NCI-H1105 treated with DMSO at 0.1 percent for 48 hours (cell line): ENCODE data around the gene CLEC16A.

Experiments
- DNase-seq: peaks from one replicate; lab custom pipeline; 2025; lab: John Stamatoyannopoulos, UW

Gene CLEC16A

DNA sequence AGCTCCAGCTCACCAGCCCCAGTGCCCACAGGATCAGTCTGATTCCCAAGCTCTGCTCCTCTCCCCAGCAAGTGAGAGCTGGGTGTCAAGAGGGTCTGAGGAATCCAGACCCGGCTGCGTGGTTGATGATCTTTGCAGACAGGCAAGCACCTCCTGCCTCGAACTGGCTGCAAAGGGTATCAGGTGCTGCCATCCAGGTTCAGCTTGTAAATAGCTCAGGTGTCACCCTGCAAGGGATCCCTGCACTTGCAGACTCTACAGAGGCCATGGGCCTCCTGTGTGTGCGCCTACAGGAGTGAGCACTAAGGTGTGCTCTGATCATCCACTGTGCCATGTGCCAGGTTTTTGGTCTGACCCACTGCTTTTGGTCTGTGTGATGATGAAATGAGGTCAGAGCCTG, 18.3 kb upstream of the CLEC16A start:
- no peak for DNase-seq

DNA sequence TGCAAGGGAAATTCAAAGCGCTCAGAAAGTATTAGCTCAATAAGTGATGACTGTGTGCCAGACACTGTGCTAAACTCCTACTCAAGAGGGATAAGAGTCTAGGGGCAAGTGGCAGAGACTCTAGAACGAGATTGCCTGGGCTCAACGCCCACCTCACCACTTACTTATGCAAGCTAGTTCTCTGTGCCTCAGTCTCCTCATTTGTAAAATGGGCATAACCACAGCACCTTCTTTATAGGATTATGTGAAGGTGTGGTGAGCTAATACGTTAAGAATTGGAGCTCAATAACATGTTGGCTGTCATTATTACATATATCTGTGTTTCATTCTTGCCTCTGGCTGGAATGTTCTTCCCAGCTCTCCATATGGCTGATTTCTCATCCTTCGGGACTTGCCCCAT, 17.5 kb upstream of the CLEC16A start:
- DNase-seq, result no peak

DNA sequence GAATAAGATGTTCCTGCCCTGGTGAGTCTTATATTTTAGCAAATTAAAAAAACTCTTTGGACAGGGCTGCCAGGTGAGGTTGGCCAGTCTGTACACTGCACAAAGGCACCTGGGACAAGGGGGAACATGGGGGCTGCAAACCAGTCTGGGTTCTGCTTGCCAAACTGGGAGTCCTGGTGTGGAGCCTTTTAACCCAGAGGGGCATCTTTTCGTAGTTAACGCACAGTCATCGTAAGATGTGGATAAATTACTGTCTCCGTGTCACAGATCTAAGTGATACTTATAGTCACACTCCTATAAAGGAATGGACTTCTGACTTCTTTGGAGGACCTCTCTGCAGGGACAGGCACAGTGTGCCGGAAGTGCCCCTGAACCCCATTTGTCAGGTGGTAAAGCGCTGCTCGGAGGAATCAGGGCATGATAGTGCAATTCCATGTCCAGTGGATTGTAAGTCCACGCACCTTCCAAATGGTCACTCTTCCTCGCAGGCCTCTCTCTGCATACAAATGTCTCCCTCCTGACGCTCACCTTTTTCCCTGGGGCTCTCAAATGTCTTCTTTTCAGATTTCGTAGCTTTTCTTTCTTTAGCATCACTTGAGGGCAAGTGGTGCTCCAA, 16.8 kb upstream of the CLEC16A start:
- no peak for DNase-seq

DNA sequence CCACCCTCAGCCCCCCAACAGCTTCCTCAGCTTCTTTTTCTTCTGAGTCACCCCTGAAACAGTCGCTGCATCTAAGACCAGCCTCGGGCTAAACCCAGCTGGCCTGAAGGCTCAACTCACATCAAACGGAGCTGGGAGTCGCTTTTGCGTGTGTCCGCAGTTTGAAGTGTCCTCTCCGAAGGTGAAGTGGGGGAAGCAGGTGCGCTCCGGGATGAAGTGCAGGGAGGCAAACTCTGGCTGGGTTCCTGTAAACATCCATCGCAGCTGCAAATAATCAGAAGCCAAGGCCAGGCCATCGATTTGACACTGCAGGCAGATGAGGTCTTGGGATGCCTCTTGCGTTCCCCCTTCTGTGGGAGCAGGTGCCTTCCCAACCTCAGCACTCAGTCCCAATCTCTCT, 15.3 kb upstream of the CLEC16A start:
- DNase-seq, result peak; percentile 82

DNA sequence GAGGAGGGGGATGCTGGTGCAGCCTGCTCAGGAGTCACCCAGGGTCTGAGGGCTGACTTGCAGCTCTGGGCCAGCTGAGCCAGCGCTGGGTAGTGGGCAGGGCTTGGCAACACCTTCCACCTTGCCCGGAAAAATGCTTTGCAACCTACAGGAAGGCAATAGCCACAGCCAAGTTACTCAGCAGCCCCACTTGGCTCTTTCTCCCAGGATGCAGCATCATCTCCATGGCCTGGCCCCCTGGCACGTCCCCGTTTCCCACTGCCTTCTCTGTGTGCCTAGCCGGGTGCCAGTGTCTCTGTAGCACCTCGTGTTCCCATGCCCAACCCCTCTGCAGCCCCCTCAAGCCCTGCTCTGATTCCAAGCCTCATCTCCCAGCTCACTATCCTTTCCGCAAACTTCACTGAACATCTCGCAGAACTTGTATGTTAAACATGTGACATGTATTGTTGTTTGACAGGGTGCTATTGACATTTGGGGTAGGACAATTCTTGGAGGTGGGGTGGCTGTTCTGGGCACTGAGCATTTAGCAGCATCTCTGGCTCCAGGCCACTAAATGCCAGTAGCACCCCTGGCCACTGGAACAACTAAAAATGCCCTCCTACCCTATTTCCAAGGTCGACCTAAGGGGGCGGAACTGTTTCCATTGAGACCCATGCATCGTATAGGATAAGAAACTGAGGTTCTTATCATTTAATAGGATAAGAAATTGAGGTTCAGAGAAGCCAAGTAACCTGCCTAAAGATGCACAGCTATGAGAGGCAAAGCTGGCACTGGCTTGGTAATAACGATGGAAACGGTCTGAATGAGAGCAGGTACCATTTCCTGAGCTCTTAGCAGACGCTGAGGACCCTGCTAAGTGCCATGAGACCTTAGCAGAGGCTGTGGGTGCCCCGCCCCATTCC, 14.3 kb upstream of the CLEC16A start:
- peak; percentile 61 for DNase-seq

DNA sequence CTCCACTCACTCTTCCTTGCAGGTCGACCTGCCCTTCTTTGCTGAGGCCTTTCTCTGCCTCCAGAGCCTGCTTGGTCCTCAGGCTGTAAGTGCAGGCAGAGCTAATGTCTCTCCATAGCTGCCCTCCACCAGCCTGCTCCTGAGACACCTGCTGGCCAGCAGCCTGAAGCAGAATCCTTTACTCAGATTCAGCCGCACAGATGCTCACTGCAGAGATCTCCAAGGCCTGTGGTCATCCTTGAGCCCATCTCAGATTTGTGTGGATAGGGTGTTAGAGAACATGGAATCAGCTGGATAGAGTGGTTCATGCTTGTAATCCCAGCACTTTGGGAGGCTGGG, 13.6 kb upstream of the CLEC16A start:
- DNase-seq, result no peak

DNA sequence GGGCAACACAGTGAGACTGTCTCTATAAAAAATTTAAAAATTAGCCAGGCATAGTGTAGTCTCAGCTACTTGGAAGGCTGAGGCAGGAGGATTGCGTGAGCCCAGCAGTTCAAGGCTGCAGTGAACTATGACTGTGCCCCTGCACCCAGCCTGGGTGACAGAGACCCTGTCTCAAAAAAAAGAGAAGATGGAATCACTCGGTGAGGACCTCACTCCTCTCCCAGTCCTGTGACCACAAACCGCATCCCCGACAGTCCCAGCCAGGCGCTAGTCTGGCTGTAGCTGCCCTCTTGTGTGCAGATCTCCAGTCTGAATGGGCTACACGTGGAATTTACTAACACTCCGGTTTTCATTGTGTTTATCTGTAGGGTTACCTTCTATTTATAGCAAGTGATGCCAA, 13.2 kb upstream of the CLEC16A start:
- DNase-seq, result no peak

DNA sequence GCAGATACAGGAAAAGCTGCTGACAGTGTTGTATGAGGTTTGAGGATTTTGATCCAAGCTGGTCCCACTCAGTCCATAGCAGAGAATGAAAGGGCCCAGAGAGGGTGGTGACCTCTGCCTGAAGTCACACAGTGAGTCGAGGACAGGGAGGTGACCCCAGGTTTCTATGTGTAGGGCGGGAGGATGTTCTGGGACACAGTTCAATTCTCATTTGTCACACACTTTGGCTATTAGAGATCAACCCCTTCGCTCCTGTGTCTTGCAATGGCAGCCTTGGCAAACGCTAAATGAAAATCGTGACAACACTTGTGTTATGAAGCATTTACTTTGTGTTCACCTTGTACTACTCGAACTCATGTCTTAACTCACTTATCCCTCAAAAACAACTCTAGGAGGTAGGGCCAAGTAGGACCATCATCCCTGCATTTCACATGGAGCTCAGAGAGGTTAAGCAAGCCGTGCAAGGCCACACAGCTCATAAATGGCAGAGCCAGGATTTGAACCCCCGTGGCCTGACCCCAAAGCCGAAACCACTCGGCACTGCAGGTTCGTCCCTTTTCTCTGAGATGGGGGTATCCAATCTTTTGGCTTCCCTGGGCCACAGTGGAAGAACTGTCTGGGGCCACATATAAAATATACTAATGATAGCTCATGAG, 12.3 kb upstream of the CLEC16A start:
- no peak for DNase-seq

DNA sequence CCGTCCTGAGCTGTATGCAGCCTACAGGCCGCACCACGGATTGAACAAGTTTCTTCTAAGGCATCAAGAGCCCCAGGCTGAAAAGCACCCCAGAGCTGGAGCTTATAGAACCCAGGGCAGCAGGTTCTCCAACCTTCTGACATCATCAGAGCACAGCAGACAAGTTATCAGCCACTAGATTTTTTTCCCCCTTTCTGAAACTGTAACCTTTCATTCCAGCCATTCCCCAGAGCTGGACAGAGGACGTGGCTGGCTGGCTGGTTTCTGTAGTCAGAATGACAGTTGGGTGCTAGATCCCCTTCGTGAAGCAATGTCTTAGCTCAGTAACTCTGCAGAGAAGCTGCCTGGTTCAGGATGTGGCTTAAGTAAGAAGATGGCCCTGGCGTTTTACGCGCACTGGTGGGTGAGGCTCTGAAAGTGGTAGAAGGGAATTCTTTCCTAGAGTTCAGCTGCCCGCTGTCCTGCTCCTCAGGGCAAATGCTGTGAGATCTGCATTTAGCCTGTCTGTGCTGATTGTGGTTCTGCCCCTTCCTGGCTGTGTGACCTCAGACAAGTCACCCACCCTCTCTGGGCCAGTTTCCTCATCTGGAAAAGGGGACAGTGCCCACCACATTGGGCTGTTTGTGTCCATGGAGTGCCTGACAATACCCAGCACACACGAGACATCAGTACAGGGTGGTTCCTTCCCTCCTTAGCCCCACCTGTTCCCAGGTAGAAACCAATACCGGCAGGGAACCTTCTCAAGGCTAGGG, 11.2 kb upstream of the CLEC16A start:
- no peak for DNase-seq

DNA sequence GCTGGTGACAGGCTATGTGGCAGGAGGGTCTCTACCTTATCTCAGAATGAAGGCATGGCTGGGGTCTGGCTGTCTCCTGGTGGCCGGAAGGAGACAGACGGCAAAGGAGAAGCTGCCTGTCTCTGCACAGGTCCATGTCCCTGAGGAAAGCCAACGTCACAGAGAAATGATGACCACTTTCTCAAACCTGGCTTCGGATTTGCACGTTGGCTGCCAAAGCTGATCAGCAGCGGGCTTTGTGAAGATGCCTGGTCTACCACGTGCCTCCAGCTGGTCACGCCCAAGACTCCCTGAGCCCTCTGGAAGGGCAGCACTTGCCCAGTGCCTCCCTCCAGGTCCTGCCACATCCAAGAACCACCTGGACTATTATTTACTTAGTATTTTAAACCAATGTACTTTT, 10.5 kb upstream of the CLEC16A start:
- DNase-seq, result no peak

DNA sequence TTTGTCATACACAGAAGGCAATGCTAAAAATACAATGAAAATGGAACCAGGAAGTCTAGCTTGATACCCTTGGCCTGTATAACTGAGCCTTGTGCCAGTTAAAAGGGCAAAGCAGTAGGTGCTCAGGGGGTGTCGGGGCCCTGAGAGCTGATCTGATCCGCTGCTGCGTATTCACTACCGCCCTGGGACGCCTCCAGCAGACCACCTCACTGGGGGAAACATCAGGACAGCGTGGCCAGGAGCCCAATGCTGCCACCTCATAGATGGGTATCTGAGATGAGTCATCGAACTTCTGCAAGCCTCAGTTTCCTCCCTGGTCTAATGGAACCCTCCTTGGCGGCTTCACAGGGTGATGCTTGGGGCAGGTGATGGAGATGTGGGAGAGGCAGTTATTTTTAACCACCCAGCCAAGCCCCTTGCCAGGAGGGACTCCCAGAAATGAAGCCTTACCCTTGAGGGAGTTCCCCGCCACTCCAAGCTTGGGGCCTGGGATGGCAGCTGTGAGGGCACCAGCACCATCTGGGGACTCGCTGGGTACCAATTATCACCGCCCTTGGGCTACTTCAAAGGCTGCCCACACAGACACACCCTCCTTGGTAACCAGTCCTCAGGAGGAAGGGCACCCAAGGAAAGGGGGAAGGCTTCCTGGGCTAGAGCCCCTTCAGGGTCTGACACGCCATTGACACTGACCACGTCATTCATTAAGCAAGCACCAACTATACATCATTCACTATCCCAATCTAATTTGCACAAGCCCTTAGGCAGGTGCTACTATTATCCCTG, 9.8 kb upstream of the CLEC16A start:
- no peak for DNase-seq

DNA sequence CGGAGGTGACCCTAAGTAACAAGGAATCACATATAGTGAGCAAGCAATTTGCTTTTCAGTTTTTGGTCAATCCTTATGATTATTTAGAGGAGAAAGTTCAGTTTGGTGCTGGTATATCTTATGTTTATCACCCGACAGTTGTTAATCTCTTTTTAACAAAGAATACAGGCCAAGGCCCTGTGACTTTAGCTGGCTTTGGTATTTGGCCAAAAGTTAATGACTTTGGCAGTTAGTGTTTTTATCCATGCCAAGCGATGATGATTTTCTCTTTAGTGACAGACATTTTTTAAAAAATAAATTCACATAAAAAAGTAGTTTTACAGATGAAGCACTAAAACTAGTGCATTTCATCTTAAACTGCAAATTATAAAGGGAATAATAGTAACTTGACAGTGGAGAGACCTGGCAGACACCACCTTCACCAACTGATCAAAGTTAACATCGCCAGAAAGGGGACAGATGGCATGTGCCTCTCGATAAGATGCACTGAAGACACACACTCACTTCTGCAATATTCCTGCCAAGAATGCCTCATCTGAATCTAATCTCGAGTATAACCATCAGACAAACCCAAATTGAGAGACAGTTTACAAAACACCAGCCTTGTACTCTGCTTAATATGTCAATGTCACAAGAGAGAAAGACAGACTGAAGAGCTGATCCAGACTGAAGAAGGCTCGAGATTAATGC, 9.0 kb upstream of the CLEC16A start:
- no peak for DNase-seq

DNA sequence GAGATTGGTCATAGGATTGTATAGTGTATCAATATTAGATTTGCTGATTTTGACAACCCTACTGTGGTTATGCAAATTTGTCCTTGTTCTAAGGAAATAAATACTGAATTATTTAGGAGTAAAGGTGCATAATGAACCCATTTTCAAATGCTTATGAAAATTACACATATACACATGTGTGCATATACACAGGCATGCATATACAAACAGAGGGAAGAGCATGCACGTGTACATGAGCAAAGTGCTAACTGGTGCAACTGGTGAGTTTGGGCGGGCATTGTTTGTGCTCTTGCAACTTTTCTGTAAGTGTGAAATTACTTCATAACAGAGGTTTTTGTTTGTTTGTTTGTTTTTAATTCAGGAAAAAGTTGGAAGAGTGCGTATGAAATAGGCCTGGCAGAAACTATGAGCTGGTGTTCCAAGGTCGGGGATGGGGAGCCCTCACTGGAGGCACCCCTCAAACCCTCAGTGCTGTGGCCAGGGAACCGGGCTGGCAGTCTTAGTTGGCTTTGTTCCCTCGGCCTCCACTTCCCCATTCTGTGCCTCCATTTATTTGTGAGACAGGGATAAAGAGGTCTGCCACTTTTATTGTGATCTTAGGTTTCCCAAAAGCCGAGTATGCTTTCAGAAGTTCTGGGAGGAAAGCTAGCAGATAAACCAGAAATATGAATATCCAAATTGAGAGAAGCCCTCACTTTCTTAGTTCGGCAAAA, 7.9 kb upstream of the CLEC16A start:
- no peak for DNase-seq

DNA sequence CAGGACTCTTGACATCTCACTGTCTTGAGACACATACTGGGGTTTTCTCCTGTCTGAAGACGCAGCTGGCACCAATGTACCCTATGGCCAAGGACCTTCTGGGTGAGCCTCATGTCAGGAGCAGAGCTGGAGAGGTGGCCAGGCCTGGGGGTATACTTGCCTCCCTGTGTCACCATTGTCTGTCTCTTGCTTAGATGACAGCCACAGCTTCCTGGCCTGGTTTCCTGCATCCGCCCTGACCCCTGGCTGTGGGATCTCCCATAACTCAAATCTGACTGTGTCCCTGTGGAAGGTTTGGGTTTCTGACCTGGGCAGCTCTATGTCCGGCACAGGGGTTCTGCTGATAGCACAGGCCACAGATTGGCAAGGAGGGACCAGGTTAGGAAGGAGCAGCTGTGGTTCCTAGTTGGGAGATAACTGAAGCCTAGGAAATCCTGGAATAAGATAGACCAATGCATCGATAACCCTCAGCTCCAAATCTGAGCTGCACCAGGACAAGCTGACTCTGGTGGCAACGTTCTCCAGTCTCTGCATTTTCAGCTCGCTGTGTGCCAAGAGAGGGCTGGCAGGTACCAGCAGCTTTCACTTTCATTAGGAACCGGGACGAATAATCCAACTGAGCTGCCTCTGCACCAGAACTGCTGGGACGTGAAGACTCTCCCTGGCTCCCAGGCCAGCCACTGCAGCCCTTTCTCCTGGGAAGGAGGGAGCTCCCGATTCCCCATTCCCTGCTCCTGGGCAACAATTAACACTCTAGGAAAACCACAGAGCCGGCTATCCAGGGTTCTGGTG, 7.1 kb upstream of the CLEC16A start:
- DNase-seq, result no peak

DNA sequence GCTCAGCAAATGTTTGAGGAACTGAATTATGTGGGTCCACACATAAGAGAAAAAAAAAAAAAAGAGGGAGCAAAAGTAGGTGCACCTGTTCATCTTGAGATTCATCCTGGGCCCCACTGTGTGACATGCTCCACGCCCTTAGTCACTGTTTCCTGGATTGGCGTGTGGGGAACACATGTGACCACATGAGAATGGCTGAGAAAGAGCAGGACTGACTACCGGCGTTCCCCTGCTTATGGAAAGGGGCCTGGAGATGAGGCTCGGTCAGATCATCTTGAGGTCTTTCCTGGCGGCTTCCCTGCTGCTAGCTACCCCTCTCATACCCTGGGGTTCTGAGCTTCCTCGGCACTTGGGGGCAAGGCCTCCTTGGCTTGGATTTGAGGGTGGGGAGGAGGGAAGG, 6.0 kb upstream of the CLEC16A start:
- DNase-seq, result no peak

DNA sequence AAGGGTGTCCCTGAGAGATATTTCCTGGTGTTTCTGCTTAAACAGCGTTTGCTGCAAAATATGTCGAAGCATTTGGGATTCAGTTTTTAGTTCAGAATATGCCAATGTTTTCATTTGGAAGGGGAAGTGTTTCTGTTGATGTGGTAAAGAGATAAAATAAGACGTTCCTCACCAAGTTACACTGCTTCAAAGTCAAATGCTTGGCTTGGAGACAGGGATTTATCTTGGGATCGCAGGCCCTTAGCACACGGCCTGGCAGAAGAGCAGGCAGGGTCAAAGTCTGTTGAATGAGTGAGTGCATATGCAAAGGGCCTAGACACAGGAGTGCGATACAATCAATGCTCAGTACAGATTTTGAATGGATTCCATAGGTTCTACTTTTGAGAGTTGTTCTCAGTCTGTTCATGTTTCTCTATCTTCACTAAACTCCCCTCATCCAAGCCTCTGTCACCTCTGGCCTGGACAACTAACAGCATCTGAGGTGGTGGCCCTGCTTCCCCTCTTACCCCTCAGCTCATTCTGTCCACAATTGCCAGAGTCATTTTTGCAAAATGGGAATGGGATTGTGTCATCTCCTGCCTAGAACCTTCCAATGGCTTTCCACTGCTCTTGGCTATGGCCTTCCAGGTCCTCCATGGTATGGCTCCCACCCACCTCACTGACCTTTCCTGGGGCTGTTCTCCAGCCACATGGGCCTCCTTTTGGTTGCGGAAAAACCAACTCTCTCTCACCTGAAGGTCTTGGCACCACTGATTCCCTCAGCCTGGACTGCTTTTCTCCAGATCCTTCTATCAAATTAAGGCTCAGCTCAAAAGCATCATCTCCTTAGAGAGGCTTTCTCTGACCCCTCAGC, 5.3 kb upstream of the CLEC16A start:
- DNase-seq, result no peak

DNA sequence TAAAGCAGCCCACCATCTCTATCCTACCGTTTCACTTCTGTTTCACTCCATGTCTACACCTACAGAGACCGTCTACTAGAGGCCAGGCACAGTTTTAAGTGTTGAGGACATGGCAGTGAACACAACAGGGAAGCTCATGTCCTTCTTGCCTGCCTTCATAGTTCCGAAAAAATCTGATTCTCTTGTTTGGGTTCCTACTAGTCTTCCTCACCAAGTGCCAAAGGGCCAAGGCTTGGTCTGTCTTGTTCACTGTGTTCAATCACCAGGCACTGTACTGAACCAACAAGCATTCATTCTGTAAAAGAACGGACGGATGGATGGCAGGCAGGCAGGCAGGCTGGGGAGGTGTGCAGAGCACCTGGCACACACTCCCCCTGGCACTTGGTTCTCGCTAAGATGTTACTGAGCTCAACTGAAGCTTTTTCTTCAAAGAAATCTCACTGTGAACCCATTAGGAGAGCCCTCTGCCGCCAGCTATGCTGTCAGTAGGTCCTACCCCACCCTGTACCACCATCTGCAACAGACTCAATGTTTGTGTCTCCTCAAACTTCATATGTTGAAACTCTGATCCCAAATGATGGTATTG, 4.6 kb upstream of the CLEC16A start:
- no peak for DNase-seq

DNA sequence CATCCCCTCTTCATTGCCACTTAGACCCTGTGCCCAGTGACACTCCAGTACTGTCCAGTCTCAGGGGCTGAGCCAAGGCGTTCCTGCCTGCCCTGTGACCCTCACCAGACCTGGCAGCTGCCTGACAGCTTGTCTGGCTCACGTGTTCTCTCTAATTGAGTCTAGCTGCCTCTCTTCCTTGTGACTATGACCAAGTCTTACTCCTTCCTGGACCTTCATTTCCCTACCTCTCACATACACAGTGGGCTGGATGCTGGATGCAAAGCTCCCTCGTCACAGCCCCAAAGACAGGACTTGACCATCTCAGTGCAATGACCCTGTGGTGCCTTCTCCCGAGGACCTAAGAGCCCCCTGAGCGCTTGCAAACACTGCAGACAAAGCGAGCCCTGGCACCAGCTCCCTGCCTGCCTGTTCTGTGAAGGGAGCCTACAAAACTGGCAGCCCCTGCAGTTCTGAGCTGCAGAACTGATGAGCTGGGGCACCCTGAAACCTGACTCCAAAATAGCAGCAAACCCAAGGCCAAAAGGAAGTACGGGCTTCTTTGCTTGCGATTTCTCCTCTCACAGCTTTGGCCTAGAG, 3.8 kb upstream of the CLEC16A start:
- no peak for DNase-seq
